Measurements from ENCODE around the gene ATM. TPM values are rescaled to one million over a fixed set of nuclear protein-coding genes. Genes with fewer than 3 reads are reported as not detected.
"Not testable (repeated sequence)": the region's sequence is repeated elsewhere in the genome, so short reads cannot be mapped to it uniquely, and the experiment has no call there.

Gene ATM
- total RNA-seq, 2 donors from 2014 or later: 29.3 to 29.8 TPM

- Histone ChIP-seq H3K4me1 (no peaks in the 10 kb centered on the region), H3K27ac (no peak overlapping the region), H3K36me3 (peaks cover 10% of the 10 kb centered on the region), H3K27me3 (no peaks in the 10 kb centered on the region), H3K4me3 (no peak overlapping the region), H3K9me3 (no peaks in the 10 kb centered on the region)
- TF ChIP-seq CTCF (IDR thresholded peaks at IDR 0.05): no peak
- DNase-seq (ENCODE audit: low spot score): no peak
Observed at GRCh38 chr11:108368134-108368533, 145.3 kb downstream of the ATM start.

- Histone ChIP-seq H3K27me3 (no peaks in the 10 kb centered on the region), H3K27ac (no peak overlapping the region), H3K36me3 (peaks cover 10% of the 10 kb centered on the region), H3K4me3 (no peak overlapping the region), H3K4me1 (no peaks in the 10 kb centered on the region), H3K9me3 (no peaks in the 10 kb centered on the region)
- no peak for TF ChIP-seq CTCF (IDR thresholded peaks at IDR 0.05)
- DNase-seq (ENCODE audit: low spot score): no peak
Observed at GRCh38 chr11:108369064-108369463, 146.2 kb downstream of the ATM start.

- Histone ChIP-seq H3K9me3 (no peaks in the 10 kb centered on the region), H3K36me3 (peaks cover 3% of the 10 kb centered on the region), H3K27me3 (no peaks in the 10 kb centered on the region), H3K4me1 (no peaks in the 10 kb centered on the region), H3K4me3 (no peak overlapping the region), H3K27ac (no peak overlapping the region)
- no peak for TF ChIP-seq CTCF (IDR thresholded peaks at IDR 0.05)
- DNase-seq (ENCODE audit: low spot score): no peak
Observed at GRCh38 chr11:108370315-108370714, 147.4 kb downstream of the ATM start.

GRCh38 chr11:108370990-108371389 is 148.1 kb downstream of the ATM start:
- Histone ChIP-seq H3K27ac (no peak overlapping the region), H3K4me3 (no peak overlapping the region), H3K4me1 (no peaks in the 10 kb centered on the region), H3K36me3 (no peaks in the 10 kb centered on the region), H3K27me3 (no peaks in the 10 kb centered on the region), H3K9me3 (no peaks in the 10 kb centered on the region)
- no peak for TF ChIP-seq CTCF (IDR thresholded peaks at IDR 0.05)
- DNase-seq (ENCODE audit: low spot score): no peak

- not testable (repeated sequence) for H3K27ac ChIP-seq; H3K27me3 ChIP-seq; H3K36me3 ChIP-seq; H3K9me3 ChIP-seq; DNase-seq (ENCODE audit: low spot score); H3K4me1 ChIP-seq; H3K4me3 ChIP-seq
Observed at GRCh38 chr11:108373505-108373904, 150.6 kb downstream of the ATM start.

GRCh38 chr11:108388576-108388975 is 165.7 kb downstream of the ATM start:
- no peak for TF ChIP-seq CTCF (IDR thresholded peaks at IDR 0.05)
- H3K4me3 ChIP-seq: no peak overlapping the region
- DNase-seq (ENCODE audit: low spot score): no peak
- H3K9me3 ChIP-seq: no peaks in the 10 kb centered on the region
- H3K27ac ChIP-seq: no peak overlapping the region
- H3K4me1 ChIP-seq: no peaks in the 10 kb centered on the region
- H3K36me3 ChIP-seq: no peaks in the 10 kb centered on the region
- no peaks in the 10 kb centered on the region for H3K27me3 ChIP-seq
